Natural killer cell (primary cell): Measurements from ENCODE around the gene DMTF1. TPM values are rescaled to one million over a fixed set of nuclear protein-coding genes. Genes with fewer than 3 reads are reported as not detected.

Experiments
- ATAC-seq, 3 donors: fragments of 150-1000 bp in 2 of 3; fragments of 200-7000 bp in 1 of 3; cut with Tn5 transposase; 1 replicate in 1 of 3; 2 replicates in 2 of 3; pipeline ENCODE4 v1.10.0; 2021; ENCODE audit warnings: mild to moderate bottlenecking in 2 of 3, moderate library complexity in 2 of 3
- DNase-seq, 2 donors: peaks; one replicate each; pipeline versions ENCODE4 v3.0.0 to v3.0.0-alpha.2; 2013 to 2021; ENCODE audit warnings: mixed read lengths in 1 of 2
- H3K27ac ChIP-seq: one replicate; pipeline ENCODE4 v1.5.1; 2013; ENCODE audit warnings: mild to moderate bottlenecking, low read length
- H3K27me3 ChIP-seq: one replicate; pipeline ENCODE4 v1.6.1; 2013; ENCODE audit warnings: low read length; ENCODE audit not compliant: control insufficient read depth, insufficient read depth
- H3K36me3 ChIP-seq: one replicate; pipeline ENCODE4 v1.6.1; 2013; ENCODE audit warnings: low read length; ENCODE audit not compliant: control insufficient read depth, insufficient read depth
- H3K4me1 ChIP-seq: one replicate; pipeline ENCODE4 v1.6.1; 2013; ENCODE audit warnings: low read length; ENCODE audit not compliant: control insufficient read depth, insufficient read depth
- H3K4me3 ChIP-seq: one replicate; pipeline ENCODE4 v1.5.1; 2013; ENCODE audit warnings: low read length
- H3K9me3 ChIP-seq: one replicate; pipeline ENCODE4 v1.6.1; 2013; ENCODE audit warnings: low read length; ENCODE audit not compliant: control insufficient read depth, insufficient read depth
- H3K27ac Mint-ChIP-seq, 2 donors: one replicate each; pipeline ENCODE4 v1.8.0; 2022; ENCODE audit warnings: mild to moderate bottlenecking in 2 of 2, mixed read lengths in 2 of 2, moderate library complexity in 1 of 2
- H3K27me3 Mint-ChIP-seq, 2 donors: one replicate each; pipeline ENCODE4 v1.8.0; 2022; ENCODE audit warnings: low read depth in 2 of 2, mixed read lengths in 2 of 2
- H3K36me3 Mint-ChIP-seq: one replicate; pipeline ENCODE4 v1.8.0; 2022; ENCODE audit warnings: mixed read lengths
- H3K4me1 Mint-ChIP-seq, 2 donors: one replicate each; pipeline ENCODE4 v1.8.0; 2022; ENCODE audit warnings: mixed read lengths in 2 of 2
- H3K4me3 Mint-ChIP-seq: one replicate; pipeline ENCODE4 v1.8.0; 2022; ENCODE audit warnings: mild to moderate bottlenecking, moderate library complexity, mixed read lengths
- H3K9me3 Mint-ChIP-seq, 2 donors: one replicate each; pipeline ENCODE4 v1.8.0; 2022; ENCODE audit warnings: mixed read lengths in 2 of 2
- CTCF ChIP-seq: fragments of 200-600 bp; IDR thresholded peaks from one replicate; pipeline ENCODE4 v1.8.0; 2022; ENCODE audit warnings: antibody characterized with exemption
- WGBS: methylation state at CpG from one replicate; pipeline ENCODE4 v1.1.7; 2013; ENCODE audit warnings: missing lambda C conversion rate; ENCODE audit not compliant: insufficient coverage; 5-methylcytosine and 5-hydroxymethylcytosine counted together
- intact Hi-C: fragments of 100-400 bp; cut with micrococcal nuclease; formaldehyde crosslinking; loops from one replicate; pipeline ENCODE4 v1.14.2; 2022
- total RNA-seq, 4 donors: library from RNA; stranded (reverse); fragments of 120-200 nt in 1 of 4; gene quantifications; one replicate each; pipeline versions ENCODE4 v1.2.3 to v1.2.4, GENCODE V29; 2013 to 2022

Gene DMTF1
- total RNA-seq, 3 donors from 2014 or later (not counting 1 experiment from before 2014, with no cell fraction given): 154 to 178 (median 160) TPM

- no peak overlapping the region for H3K27ac Mint-ChIP-seq
- intact Hi-C loops: loop anchor here (10.0 kb wide), 1 partner anchor 156 kb away; the partner anchor contains the start of gene ELAPOR2
- no peak for TF ChIP-seq CTCF
- Histone ChIP-seq H3K36me3 (no peaks in the 10 kb centered on the region), H3K9me3 (peaks cover 8% of the 10 kb centered on the region), H3K27me3 (no peaks in the 10 kb centered on the region), H3K4me1 (peaks cover 32% of the 10 kb centered on the region), H3K4me3 (no peak overlapping the region), H3K27ac (no peak overlapping the region)
- H3K9me3 Mint-ChIP-seq: peaks cover 3 to 4% of the 10 kb centered on the region in 2 donors
- H3K4me3 Mint-ChIP-seq: no peak overlapping the region
- WGBS: 92% methylated on average over 3 of the region's 3 CpGs
- ATAC-seq: no peak
- H3K4me1 Mint-ChIP-seq: peaks cover 61 to 67% of the 10 kb centered on the region in 2 donors
- DNase-seq: no peak
- H3K27me3 Mint-ChIP-seq: no peaks in the 10 kb centered on the region
- peaks cover 5% of the 10 kb centered on the region for H3K36me3 Mint-ChIP-seq
These were observed 58.3 kb downstream of the DMTF1 start for GRCh38 chr7:87210506-87210905.

DNA sequence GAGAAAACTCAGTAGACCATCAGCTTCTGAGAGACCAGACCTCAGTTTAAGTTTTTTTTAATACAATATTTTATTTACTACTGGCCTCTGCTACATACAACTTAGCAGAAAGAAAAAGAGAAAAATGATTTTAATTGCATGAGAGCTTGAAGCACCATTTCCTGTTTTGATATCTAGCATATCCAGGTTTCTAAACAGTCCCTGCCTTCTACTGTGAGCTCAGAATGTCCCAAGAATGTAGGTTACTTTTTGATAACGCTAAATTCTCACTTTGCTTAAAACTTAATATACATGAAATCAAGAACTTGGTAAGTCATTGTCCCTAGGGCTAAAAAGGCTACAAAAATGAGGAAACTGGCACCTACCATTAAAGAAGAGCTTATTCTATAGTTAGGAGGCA lies 60.2 kb downstream of the DMTF1 start:
- Histone ChIP-seq H3K36me3 (no peaks in the 10 kb centered on the region), H3K27me3 (no peaks in the 10 kb centered on the region), H3K9me3 (no peaks in the 10 kb centered on the region), H3K4me3 (no peak overlapping the region), H3K4me1 (peaks cover 48% of the 10 kb centered on the region), H3K27ac (no peak overlapping the region)
- no peak for TF ChIP-seq CTCF
- H3K9me3 Mint-ChIP-seq: no peaks in the 10 kb centered on the region
- peak overlapping the region; percentile 58 to 71 for H3K27ac Mint-ChIP-seq
- ATAC-seq (no peak), DNase-seq (peak in 1 of 2 donors; percentile 31)
- no peaks in the 10 kb centered on the region for H3K36me3 Mint-ChIP-seq
- no CpG with 5 or more reads among the region's 1 CpG for WGBS
- intact Hi-C loops: loop anchor here (10.0 kb wide), 1 partner anchor 158 kb away; the partner anchor contains the start of gene ELAPOR2
- peaks cover 61 to 73% of the 10 kb centered on the region in 2 donors for H3K4me1 Mint-ChIP-seq
- H3K27me3 Mint-ChIP-seq: no peaks in the 10 kb centered on the region
- H3K4me3 Mint-ChIP-seq: peak overlapping the region; percentile 15

DNA sequence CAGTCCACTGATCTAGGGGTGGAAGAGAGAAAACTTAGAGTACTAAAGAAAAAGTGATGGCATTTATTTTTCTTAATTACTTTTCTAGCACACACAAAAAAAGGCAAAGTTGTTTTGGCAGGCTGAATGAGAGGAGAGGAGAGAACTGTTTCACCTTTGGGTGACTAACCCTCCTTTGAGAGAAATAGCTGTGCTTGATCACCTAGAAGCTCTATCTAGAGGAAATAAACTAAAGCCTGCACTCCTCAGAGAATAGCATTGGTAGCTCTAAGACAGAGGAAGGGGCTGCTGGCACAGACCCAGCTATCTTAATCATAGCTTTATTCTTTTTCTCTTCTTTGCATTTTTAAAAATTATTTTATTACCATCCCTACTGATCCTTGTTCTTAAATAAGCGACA lies 61.0 kb downstream of the DMTF1 start:
- H3K4me1 ChIP-seq: peaks cover 53% of the 10 kb centered on the region
- H3K4me3 Mint-ChIP-seq: no peak overlapping the region
- ATAC-seq (no peak), DNase-seq (no peak)
- no peaks in the 10 kb centered on the region for H3K36me3 ChIP-seq
- intact Hi-C loops: loop anchor here (10.0 kb wide), 1 partner anchor 158 kb away; the partner anchor contains the start of gene ELAPOR2
- H3K36me3 Mint-ChIP-seq: no peaks in the 10 kb centered on the region
- no peak overlapping the region for H3K27ac ChIP-seq
- H3K9me3 ChIP-seq: no peaks in the 10 kb centered on the region
- peaks cover 62 to 73% of the 10 kb centered on the region in 2 donors for H3K4me1 Mint-ChIP-seq
- H3K27ac Mint-ChIP-seq: peak overlapping the region; percentile 58 to 71
- no peak for TF ChIP-seq CTCF
- no peaks in the 10 kb centered on the region for H3K27me3 Mint-ChIP-seq
- no peaks in the 10 kb centered on the region for H3K27me3 ChIP-seq
- H3K4me3 ChIP-seq: no peak overlapping the region
- no peaks in the 10 kb centered on the region for H3K9me3 Mint-ChIP-seq
- 83% methylated on average over 1 of the region's 1 CpG for WGBS

DNA sequence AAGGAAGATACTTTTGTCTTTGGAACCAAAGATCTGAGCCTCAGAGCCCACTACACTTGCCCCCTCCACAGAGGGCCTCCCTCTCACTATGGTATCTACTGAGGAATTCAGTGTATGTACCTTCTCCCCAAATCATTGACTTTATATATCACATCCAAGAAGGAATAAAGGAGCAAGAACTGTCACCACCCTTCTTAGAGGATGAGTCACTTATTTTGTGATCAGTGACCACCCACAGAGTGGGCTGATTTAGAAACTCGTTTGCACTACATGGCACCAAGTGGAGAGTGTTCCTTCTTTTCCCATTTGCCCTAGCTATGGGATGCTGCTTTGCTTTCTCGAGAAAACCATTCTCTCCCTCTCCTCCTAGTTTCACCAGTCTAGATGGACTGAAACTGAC lies 61.6 kb downstream of the DMTF1 start:
- WGBS: 37% methylated on average over 2 of the region's 2 CpGs
- peak overlapping the region; percentile 58 to 59 for H3K27ac Mint-ChIP-seq
- no peaks in the 10 kb centered on the region for H3K9me3 Mint-ChIP-seq
- no peak for TF ChIP-seq CTCF
- Histone ChIP-seq H3K9me3 (no peaks in the 10 kb centered on the region), H3K4me1 (peaks cover 59% of the 10 kb centered on the region), H3K36me3 (no peaks in the 10 kb centered on the region), H3K4me3 (no peak overlapping the region), H3K27me3 (no peaks in the 10 kb centered on the region), H3K27ac (no peak overlapping the region)
- no peaks in the 10 kb centered on the region for H3K36me3 Mint-ChIP-seq
- no peak for DNase-seq
- H3K27me3 Mint-ChIP-seq: no peaks in the 10 kb centered on the region
- H3K4me3 Mint-ChIP-seq: no peak overlapping the region
- no peak for ATAC-seq
- intact Hi-C loops: loop anchor here (10.0 kb wide), 1 partner anchor 159 kb away; the partner anchor contains the start of gene ELAPOR2
- H3K4me1 Mint-ChIP-seq: peaks cover 62 to 73% of the 10 kb centered on the region in 2 donors
